Measurements from ENCODE around the gene OGFOD2.

GRCh38 chr12:123029550-123029949 lies 54.5 kb downstream of the OGFOD2 start:
- TF ChIP-seq, protein P1, sequence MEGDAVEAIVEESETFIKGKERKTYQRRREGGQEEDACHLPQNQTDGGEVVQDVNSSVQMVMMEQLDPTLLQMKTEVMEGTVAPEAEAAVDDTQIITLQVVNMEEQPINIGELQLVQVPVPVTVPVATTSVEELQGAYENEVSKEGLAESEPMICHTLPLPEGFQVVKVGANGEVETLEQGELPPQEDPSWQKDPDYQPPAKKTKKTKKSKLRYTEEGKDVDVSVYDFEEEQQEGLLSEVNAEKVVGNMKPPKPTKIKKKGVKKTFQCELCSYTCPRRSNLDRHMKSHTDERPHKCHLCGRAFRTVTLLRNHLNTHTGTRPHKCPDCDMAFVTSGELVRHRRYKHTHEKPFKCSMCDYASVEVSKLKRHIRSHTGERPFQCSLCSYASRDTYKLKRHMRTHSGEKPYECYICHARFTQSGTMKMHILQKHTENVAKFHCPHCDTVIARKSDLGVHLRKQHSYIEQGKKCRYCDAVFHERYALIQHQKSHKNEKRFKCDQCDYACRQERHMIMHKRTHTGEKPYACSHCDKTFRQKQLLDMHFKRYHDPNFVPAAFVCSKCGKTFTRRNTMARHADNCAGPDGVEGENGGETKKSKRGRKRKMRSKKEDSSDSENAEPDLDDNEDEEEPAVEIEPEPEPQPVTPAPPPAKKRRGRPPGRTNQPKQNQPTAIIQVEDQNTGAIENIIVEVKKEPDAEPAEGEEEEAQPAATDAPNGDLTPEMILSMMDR (IDR thresholded peaks at IDR 0.05), result no peak
- TF ChIP-seq POLR2A (IDR thresholded peaks at IDR 0.05), result no peak
- no peak for TF ChIP-seq POLR2AphosphoS5 (IDR thresholded peaks at IDR 0.05)
